ENCODE data around the gene AGRN. TPM values are rescaled to one million over a fixed set of nuclear protein-coding genes. Genes with fewer than 3 reads are reported as not detected.
A peak's percentile ranks its signal among the peaks of the same experiment; 100 is the strongest.

AGRN gene
- total RNA-seq, 1 donor = 30.0 TPM

DNA sequence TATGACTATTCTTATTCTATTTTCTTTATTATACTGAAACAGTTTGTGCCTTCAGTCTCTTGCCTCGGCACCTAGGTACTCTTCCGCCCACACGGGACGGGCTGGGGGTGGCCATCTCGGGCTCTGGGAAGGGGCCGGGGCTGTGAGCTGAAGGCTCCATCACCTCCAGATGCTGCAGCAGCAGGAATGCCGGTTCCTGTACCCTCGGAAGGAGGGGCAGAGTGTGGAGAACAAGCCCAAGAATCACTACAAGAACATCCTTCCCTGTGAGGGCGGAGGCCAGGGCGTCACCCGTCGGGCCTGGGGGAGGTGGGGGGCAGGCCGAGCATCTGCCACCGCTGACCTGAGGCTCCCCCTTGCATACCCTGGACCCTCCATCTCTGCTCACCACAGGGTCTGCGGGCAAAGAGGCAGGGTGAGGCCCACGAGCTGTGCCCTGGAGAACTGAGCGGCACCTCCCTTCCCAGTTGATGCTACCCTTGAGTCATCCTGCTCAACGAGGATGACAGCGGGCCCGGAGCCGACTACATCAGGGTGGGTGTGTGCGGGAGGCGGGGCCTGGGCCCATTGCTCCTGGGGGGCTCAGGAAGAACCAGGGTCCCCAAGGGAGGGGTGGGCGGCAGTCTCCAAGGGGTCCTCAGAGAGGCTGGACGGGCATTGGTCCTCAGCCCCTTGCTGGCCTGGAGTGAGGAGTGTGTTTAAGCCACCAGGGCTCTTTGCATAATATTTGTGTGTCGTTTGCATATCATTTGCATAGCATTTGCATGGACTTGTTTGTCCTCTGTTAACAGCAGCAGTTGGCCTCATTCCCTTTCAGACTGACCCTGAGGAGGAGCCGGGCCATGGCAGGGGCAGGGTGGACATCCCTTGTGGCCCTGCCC lies 46.7 kb downstream of the AGRN start:
- H3K4me3 ChIP-seq (ENCODE audit: insufficient read depth, low read length) = no peak overlapping the region
- no peaks in the 10 kb centered on the region for H4K20me1 ChIP-seq (ENCODE audit: insufficient read depth, low read length)
- H3K79me2 ChIP-seq (ENCODE audit: insufficient read depth, low read length) = no peaks in the 10 kb centered on the region
- H3K27ac ChIP-seq (ENCODE audit: low read depth, low read length) = no peak overlapping the region
- peaks cover 10% of the 10 kb centered on the region for H3K4me1 ChIP-seq (ENCODE audit: insufficient read depth, low read length)
- H3K4me2 ChIP-seq (ENCODE audit: insufficient read depth, low read length) = no peak overlapping the region
- peak; percentile 98 for DNase-seq (ENCODE audit: insufficient read length, low spot score, missing footprints)
- no peaks in the 10 kb centered on the region for H3K9me3 ChIP-seq (ENCODE audit: low read depth, low read length)
- TF ChIP-seq, protein P1, sequence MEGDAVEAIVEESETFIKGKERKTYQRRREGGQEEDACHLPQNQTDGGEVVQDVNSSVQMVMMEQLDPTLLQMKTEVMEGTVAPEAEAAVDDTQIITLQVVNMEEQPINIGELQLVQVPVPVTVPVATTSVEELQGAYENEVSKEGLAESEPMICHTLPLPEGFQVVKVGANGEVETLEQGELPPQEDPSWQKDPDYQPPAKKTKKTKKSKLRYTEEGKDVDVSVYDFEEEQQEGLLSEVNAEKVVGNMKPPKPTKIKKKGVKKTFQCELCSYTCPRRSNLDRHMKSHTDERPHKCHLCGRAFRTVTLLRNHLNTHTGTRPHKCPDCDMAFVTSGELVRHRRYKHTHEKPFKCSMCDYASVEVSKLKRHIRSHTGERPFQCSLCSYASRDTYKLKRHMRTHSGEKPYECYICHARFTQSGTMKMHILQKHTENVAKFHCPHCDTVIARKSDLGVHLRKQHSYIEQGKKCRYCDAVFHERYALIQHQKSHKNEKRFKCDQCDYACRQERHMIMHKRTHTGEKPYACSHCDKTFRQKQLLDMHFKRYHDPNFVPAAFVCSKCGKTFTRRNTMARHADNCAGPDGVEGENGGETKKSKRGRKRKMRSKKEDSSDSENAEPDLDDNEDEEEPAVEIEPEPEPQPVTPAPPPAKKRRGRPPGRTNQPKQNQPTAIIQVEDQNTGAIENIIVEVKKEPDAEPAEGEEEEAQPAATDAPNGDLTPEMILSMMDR (IDR thresholded peaks at IDR 0.05; ENCODE audit: extremely low read depth, low read depth, low read length) = no peak
- H2AFZ ChIP-seq (ENCODE audit: low read length) = no peak overlapping the region
- peaks cover 23% of the 10 kb centered on the region for H3K27me3 ChIP-seq (ENCODE audit: insufficient read depth, low read length)
- no peaks in the 10 kb centered on the region for H3K36me3 ChIP-seq (ENCODE audit: insufficient read depth, low read length)

DNA sequence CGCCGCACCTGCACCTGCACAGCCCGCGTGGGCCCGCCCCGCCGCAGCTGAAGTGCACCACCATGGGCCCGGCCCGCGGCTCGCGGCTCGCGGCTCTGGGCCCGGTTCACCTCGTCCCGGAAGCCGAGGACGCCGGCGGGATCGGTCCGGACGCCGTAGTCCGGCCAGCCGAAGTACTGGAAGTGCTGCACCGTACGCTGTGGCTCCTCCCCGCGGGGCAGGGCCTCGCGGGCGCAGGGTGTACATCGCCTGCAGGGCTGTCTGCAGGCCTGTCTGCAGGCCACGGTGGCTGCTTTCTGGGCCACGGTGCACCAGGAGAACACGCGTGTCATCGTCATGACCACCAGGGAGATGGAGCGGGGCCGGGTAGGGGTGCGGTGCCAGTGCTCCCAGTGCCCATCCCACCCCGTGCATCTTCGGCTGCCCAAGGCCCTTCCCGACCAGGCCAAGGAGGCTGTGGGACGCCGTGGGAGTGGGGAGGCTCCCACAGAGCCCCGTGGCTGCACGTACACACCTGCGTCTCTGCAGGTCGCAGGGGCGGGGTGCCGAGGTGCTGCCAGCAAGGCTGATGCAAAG lies 47.5 kb downstream of the AGRN start:
- H3K4me1 ChIP-seq (ENCODE audit: insufficient read depth, low read length) = peaks cover 10% of the 10 kb centered on the region
- no peaks in the 10 kb centered on the region for H3K9me3 ChIP-seq (ENCODE audit: low read depth, low read length)
- no peak overlapping the region for H3K4me2 ChIP-seq (ENCODE audit: insufficient read depth, low read length)
- TF ChIP-seq, protein P1 (IDR thresholded peaks at IDR 0.05; ENCODE audit: extremely low read depth, low read depth, low read length) = no peak
- no peak overlapping the region for H3K27ac ChIP-seq (ENCODE audit: low read depth, low read length)
- no peaks in the 10 kb centered on the region for H3K36me3 ChIP-seq (ENCODE audit: insufficient read depth, low read length)
- H3K79me2 ChIP-seq (ENCODE audit: insufficient read depth, low read length) = no peaks in the 10 kb centered on the region
- no peak overlapping the region for H2AFZ ChIP-seq (ENCODE audit: low read length)
- DNase-seq (ENCODE audit: insufficient read length, low spot score, missing footprints) = no peak
- no peaks in the 10 kb centered on the region for H4K20me1 ChIP-seq (ENCODE audit: insufficient read depth, low read length)
- H3K4me3 ChIP-seq (ENCODE audit: insufficient read depth, low read length) = no peak overlapping the region
- H3K27me3 ChIP-seq (ENCODE audit: insufficient read depth, low read length) = peaks cover 22% of the 10 kb centered on the region

DNA sequence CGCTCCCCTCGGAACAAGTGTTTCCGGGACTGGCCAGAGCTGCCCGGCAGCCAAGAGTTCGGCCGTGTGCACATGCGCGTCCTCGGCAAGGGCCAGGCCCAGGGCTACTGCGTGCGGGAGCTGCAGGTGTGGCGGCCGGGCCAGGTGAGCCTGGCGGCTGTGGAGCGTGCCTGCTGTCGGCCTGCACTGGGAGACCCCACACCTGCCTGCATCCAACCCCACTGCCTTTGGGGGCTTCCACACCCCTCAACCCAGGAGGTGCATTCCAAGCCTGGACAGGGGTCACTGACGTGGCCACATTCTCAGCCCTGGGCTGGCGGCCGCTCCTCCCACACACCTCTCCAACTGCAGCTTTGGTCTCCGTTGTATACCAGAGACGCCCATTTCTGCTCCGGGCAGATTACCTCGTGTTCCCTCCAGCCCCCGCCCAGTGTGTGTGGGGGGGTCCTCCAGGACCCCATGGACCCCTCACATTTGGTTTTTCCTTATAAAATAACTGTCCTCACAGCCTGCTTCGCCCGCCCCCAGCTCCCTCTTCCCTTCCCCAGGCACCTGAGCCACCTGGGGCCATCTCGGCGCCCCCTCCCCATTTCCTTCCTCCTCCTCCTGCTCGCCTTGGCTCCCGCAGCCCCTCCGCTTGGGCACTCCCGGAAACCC lies 48.1 kb downstream of the AGRN start:
- H3K4me3 ChIP-seq (ENCODE audit: insufficient read depth, low read length) = no peak overlapping the region
- no peaks in the 10 kb centered on the region for H3K9me3 ChIP-seq (ENCODE audit: low read depth, low read length)
- TF ChIP-seq, protein P1 (IDR thresholded peaks at IDR 0.05; ENCODE audit: extremely low read depth, low read depth, low read length) = no peak
- H3K36me3 ChIP-seq (ENCODE audit: insufficient read depth, low read length) = no peaks in the 10 kb centered on the region
- H3K27ac ChIP-seq (ENCODE audit: low read depth, low read length) = no peak overlapping the region
- peaks cover 16% of the 10 kb centered on the region for H3K27me3 ChIP-seq (ENCODE audit: insufficient read depth, low read length)
- no peak for DNase-seq (ENCODE audit: insufficient read length, low spot score, missing footprints)
- no peak overlapping the region for H2AFZ ChIP-seq (ENCODE audit: low read length)
- H3K4me1 ChIP-seq (ENCODE audit: insufficient read depth, low read length) = peaks cover 10% of the 10 kb centered on the region
- no peaks in the 10 kb centered on the region for H4K20me1 ChIP-seq (ENCODE audit: insufficient read depth, low read length)
- H3K4me2 ChIP-seq (ENCODE audit: insufficient read depth, low read length) = no peak overlapping the region
- no peaks in the 10 kb centered on the region for H3K79me2 ChIP-seq (ENCODE audit: insufficient read depth, low read length)

Measured in osteoblast (primary cell).